LNCaP clone FGC (cell line): ENCODE data around the gene KIF1B.

Experiments used
- DNase-seq: peaks from one replicate; pipeline ENCODE4 v3.0.0-alpha.2; 2011; ENCODE audit warnings: low read depth
- H3K4me3 ChIP-seq: 2 replicates; pipeline ENCODE4 v1.5.1; 2011; ENCODE audit warnings: mild to moderate bottlenecking, low read depth, low read length, control low read depth
- TF ChIP-seq, protein P1 (sequence below): IDR thresholded peaks from 2 replicates; pipeline ENCODE4 v1.5.1; 2012; ENCODE audit warnings: mild to moderate bottlenecking; ENCODE audit not compliant: control insufficient read depth, insufficient read depth; ENCODE audit errors: extremely low read depth

The KIF1B gene

DNA sequence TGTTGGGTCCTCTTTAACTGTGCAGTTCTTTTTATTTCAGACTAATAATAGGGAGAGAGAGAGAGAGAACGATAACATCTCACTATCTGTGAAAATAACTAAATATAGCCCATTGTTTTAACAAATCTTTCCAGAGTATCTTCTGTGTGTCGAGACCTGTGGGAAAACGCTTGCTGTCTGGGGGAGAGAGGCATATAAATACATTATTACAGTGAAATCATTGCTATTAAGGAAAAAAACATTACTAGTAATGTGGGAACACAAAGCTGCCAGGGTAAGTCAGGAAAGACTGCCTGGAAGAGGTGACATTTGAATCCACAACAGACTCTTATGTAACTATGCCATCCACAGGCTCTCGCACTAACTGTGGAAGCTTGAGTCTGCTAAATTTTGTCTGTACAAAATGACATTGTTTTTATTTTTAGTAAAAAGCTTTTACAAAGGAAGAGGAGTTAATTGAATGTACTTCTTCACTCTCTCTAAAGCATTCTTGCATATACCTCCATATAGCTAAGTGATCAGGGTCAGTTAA is 128.7 kb downstream of the KIF1B start:
- no peak for DNase-seq
- no peak overlapping the region for H3K4me3 ChIP-seq
- TF ChIP-seq, protein P1, sequence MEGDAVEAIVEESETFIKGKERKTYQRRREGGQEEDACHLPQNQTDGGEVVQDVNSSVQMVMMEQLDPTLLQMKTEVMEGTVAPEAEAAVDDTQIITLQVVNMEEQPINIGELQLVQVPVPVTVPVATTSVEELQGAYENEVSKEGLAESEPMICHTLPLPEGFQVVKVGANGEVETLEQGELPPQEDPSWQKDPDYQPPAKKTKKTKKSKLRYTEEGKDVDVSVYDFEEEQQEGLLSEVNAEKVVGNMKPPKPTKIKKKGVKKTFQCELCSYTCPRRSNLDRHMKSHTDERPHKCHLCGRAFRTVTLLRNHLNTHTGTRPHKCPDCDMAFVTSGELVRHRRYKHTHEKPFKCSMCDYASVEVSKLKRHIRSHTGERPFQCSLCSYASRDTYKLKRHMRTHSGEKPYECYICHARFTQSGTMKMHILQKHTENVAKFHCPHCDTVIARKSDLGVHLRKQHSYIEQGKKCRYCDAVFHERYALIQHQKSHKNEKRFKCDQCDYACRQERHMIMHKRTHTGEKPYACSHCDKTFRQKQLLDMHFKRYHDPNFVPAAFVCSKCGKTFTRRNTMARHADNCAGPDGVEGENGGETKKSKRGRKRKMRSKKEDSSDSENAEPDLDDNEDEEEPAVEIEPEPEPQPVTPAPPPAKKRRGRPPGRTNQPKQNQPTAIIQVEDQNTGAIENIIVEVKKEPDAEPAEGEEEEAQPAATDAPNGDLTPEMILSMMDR, result no peak

DNA sequence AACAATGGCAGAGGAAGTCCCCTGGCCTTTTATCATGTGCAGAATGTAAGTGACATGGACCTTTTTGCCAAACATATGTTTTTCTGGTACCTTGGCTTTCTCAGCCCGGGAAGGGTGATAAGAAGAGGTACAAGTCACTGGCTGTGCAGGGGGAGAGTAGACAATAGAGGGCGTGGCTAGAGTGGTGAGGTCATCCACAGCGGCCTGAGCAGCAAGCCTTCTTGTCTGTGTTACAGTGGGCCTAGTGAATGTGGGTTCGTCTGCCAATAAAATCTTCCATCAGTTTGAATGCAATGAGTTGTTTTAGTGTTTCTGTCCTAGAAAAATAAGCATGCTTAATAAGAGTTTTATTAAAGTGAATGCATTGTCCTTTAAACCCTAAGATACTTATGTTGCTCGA is 129.4 kb downstream of the KIF1B start:
- DNase-seq, result no peak
- H3K4me3 ChIP-seq, result no peak overlapping the region
- TF ChIP-seq, protein P1, result no peak

DNA sequence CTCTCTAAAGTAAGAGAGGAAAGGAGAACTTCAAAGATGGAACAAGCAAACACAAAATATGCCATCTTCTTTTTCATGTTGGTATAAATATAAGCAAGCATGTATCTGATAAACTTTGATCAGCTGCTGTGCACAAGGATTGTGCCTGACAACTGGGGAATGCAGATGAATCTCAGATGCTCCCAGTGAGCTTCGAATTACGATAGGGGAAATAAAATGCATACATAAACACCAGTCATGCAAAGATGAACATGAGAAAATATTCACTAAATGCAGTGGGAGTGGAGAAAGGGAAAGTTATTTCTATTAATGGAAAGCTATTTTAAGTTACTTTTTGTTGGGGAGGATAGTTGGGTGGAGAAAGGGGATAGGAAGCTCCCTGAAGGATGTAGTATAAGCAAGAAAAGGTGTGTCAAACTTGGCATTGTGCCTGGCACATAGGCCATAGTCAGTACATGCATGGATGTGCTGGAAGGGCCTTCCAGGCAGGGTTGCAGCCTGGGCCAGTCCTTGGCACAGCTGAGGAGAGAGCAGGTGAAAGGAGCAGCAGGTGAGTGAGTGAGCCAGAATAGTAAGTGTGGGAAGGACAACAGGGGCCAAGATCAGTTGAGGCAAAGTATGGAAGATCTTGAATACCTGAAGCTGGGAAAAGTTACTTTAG is 130.7 kb downstream of the KIF1B start:
- TF ChIP-seq, protein P1, result no peak

DNA sequence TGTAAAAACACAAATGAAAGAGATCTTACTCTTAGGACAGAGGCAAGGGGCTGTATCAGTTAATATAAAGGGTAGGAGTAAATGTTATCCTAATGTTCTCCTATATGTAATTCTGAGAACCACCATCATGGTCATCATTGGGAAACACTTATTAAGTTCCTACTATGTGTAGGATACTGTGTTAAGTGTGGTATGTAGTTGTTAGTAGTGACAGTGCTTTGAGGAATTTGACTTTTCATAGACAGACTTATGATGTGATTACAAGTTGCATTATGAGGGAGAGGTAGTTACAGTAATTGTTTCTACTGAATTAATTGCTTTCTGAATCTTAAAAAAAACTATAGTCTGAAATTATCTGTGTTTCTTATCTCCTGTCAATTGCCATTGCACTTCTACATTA is 136.7 kb downstream of the KIF1B start:
- no peak overlapping the region for H3K4me3 ChIP-seq
- TF ChIP-seq, protein P1, result no peak
- no peak for DNase-seq

More for the DNA sequence above, 130.7 kb downstream of the KIF1B start:
- no peak for DNase-seq
- no peak overlapping the region for H3K4me3 ChIP-seq

DNA sequence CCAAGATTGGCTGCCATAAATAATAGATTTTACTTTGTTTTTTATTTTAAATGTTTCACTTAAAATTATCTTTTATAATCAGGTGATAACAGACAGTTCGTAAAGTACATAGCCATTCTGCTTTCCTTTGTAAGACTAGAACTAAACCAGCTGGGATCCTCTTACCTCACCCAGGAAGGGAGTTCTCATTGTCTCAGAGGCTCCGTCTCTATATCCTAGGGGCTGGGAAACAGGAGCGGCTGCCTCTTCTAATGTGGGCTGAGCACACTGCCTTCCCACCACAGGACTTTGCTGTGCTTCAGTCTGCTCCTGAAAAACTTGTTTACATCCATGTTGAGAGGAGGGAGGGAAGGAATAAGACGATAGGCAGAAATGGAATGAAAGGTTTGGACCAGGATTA is 142.9 kb downstream of the KIF1B start:
- TF ChIP-seq, protein P1, result no peak
- H3K4me3 ChIP-seq, result no peak overlapping the region
- DNase-seq, result no peak

DNA sequence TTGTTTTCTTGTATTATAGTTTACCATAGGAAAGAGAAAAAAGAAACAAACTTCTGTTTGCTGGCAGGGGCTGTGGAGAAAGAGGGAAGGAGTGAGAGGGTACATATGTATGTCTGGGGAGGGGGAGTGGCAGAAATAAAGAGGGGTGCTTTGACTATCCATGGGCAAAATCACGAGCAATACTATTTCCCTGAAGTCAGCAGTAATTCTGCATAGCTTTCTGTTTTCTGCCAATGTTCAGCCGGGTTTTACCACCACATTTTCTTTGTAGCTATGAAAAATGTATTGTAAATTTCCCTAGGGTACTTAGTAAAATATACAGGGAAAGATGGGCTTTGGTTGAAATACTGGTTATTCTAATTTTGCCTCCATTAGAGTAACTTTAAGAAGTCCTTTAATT is 143.3 kb downstream of the KIF1B start:
- TF ChIP-seq, protein P1, result no peak
- H3K4me3 ChIP-seq, result no peak overlapping the region
- DNase-seq, result no peak

DNA sequence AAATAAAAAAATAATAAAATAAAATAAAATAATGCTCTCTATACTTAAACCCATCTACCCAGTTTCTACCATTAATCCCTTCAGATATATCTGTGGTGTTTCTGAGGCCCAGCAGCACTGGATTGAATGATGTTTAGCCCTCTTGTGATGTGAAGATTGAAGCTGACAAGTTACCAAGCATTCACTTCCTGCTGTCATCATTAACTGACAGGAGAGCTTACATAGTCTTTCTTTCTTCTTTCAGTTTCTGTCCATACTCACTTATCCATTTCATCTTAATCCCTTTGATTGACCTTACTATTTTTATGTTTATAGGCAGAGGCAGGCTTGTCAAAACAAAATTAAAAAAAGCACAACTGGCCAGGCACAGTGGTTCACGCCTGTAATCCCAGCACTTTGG is 149.7 kb downstream of the KIF1B start:
- TF ChIP-seq, protein P1, result no peak
- no peak for DNase-seq
- no peak overlapping the region for H3K4me3 ChIP-seq
